Pancreas (tissue), 10 donors: ENCODE results near the gene BAK1. TPM values are rescaled to one million over a fixed set of nuclear protein-coding genes. Genes with fewer than 3 reads are reported as not detected.

Source experiments
- ATAC-seq, 4 donors: fragments of 200-7000 bp; cut with Tn5 transposase; one replicate each; pipeline versions ENCODE4 v1.8.0 to v1.9.1; 2020; ENCODE audit warnings: mild to moderate bottlenecking in 4 of 4, moderate library complexity in 4 of 4
- DNase-seq, 6 donors: peaks; one replicate each; pipeline ENCODE4 v3.0.0-alpha.2; 2020
- FAIRE-seq: peaks from 2 replicates; lab custom pipeline; 2012; peaks lifted over from hg19 to GRCh38; lab: Jason Lieb, UNC
- H3K27ac ChIP-seq, 4 donors: fragments of 200-600 bp; sonication (generic); 1 replicate in 3 of 4; 2 replicates in 1 of 4; pipeline versions ENCODE4 v1.5.0 to v1.8.0; 2020
- H3K27me3 ChIP-seq, 4 donors: fragments of 200-600 bp; one replicate each; pipeline ENCODE4 v1.8.0; 2021
- H3K36me3 ChIP-seq, 3 donors: fragments of 200-600 bp; sonication (generic) in 1 of 3; one replicate each; pipeline versions ENCODE4 v1.5.0 to v1.8.0; 2020 to 2021
- H3K4me1 ChIP-seq, 3 donors: fragments of 200-600 bp; one replicate each; pipeline ENCODE4 v1.8.0; 2021
- H3K4me3 ChIP-seq, 4 donors: fragments of 200-600 bp; sonication (generic) in 2 of 4; one replicate each; pipeline versions ENCODE4 v1.5.0 to v1.8.0; 2020 to 2021
- H3K9me3 ChIP-seq, 4 donors: fragments of 200-600 bp; one replicate each; pipeline ENCODE4 v1.8.0; 2021
- CTCF ChIP-seq, 4 donors: fragments of 200-600 bp; sonication (generic) in 3 of 4; IDR thresholded peaks; one replicate each; pipeline versions ENCODE4 v1.5.0 to v1.8.0; 2021; ENCODE audit warnings: antibody characterized with exemption in 4 of 4
- whole genome bisulfite sequencing, 2 donors: extraction: QIAGEN DNeasy Blood & Tissue Kit; methylation state at CpG; one replicate each; pipeline ENCODE4 v1.1.7; 2013; 5-methylcytosine and 5-hydroxymethylcytosine counted together
- intact Hi-C, 3 donors: fragments of 100-400 bp; cut with DNase I; formaldehyde crosslinking; loops; one replicate each; pipeline versions ENCODE4 v1.11.1 to v1.14.2; 2022
- polyA plus RNA-seq, 2 donors: library from polyadenylated mRNA; stranded (reverse); fragments of 200-250 nt; gene quantifications; one replicate each; pipeline ENCODE4 v1.2.3, GENCODE V29; 2013
- total RNA-seq, 6 donors: library from RNA; stranded (reverse); fragmentation: NEBNext Ultra II Directional in 4 of 6; extraction: Animal tissue kit (Norgen Biotek cat#: 25700) in 4 of 6; gene quantifications; one replicate each; pipeline versions ENCODE4 v1.2.1 to v1.2.4, GENCODE V29; 2021 to 2023
- donor health status: healthy with polysubstance abuse.
- donor health status: DM: no; HTN: no; CAD: no; lungs with moderate emphysema.
- donor health status: DM: no; HTN: no; CAD: no.
- donor health status: control.
- donor health status: control.
- donor health status: Bipolar disorder and iron deficiency.
- donor health status: DM: yes; HTN: yes; CAD: no.
- donor health status: DM: no; HTN: no; CAD: no.
- donor health status: DM: no; HTN: no; CAD: no.
- donor health status: DM: yes; HTN: yes; CAD: no.

BAK1 gene
- total and polyA plus RNA-seq, 8 donors, result 5.6 to 11.2 (median 7.3) TPM

GRCh38 chr6:33592280-33592594 lies 12.2 kb upstream of the BAK1 start:
- H3K9me3 ChIP-seq, result no peaks in the 10 kb centered on the region
- H3K27ac ChIP-seq, result no peak overlapping the region
- no peaks in the 10 kb centered on the region for H3K27me3 ChIP-seq
- H3K4me3 ChIP-seq, result no peak overlapping the region
- 90 to 93% methylated on average over 7 of the region's 7 CpGs for WGBS, 2 donors
- no peaks in the 10 kb centered on the region for H3K36me3 ChIP-seq
- DNase-seq (no peak), FAIRE-seq (no peak), ATAC-seq (no peak)
- no peak for TF ChIP-seq CTCF (IDR thresholded peaks at IDR 0.05)
- intact Hi-C loops, result loop anchor here in 1 of 3 donors (5.0 kb wide), 1 partner anchor 100 kb away; no protein-coding TSS in a partner anchor
- peaks cover 12 to 19% (median 14%) of the 10 kb centered on the region in 3 donors for H3K4me1 ChIP-seq

- Histone ChIP-seq H3K4me3 (no peak overlapping the region), H3K27ac (peak overlapping the region in 2 of 4 donors; percentile 91 to 92), H3K27me3 (no peaks in the 10 kb centered on the region), H3K9me3 (no peaks in the 10 kb centered on the region), H3K4me1 (peaks cover 12 to 19% (median 14%) of the 10 kb centered on the region in 3 donors), H3K36me3 (no peaks in the 10 kb centered on the region)
- ATAC-seq (no peak), FAIRE-seq (no peak), DNase-seq (no peak)
- intact Hi-C loops, result loop anchor here in 1 of 3 donors (5.0 kb wide), 1 partner anchor 101 kb away; no protein-coding TSS in a partner anchor
- 86 to 93% methylated on average over 9 of the region's 9 CpGs for WGBS, 2 donors
- no peak for TF ChIP-seq CTCF (IDR thresholded peaks at IDR 0.05)
Observed at GRCh38 chr6:33591424-33592032, 11.5 kb upstream of the BAK1 start.

- WGBS, 2 donors, result 66% methylated on average over 15 of the region's 15 CpGs
- Histone ChIP-seq H3K4me3 (no peak overlapping the region), H3K9me3 (no peaks in the 10 kb centered on the region), H3K36me3 (no peaks in the 10 kb centered on the region), H3K27me3 (no peaks in the 10 kb centered on the region), H3K27ac (peak overlapping the region; percentile 80 to 92 (median 91)), H3K4me1 (peaks cover 12 to 19% (median 14%) of the 10 kb centered on the region in 3 donors)
- ATAC-seq, result peak; percentile 5 to 14 (median 10)
- TF ChIP-seq CTCF (IDR thresholded peaks at IDR 0.05), result no peak
- DNase-seq, result no peak
- no peak for FAIRE-seq
- intact Hi-C loops, result loop anchor here in 1 of 3 donors (5.0 kb wide), 1 partner anchor 102 kb away; no protein-coding TSS in a partner anchor
Observed at GRCh38 chr6:33590531-33591198, 10.6 kb upstream of the BAK1 start.

- H3K4me1 ChIP-seq, result peaks cover 12 to 19% (median 14%) of the 10 kb centered on the region in 3 donors
- WGBS, 2 donors, result 12 to 14% methylated on average over 9 of the region's 9 CpGs
- FAIRE-seq, result no peak
Observed at GRCh38 chr6:33589731-33590530, 9.9 kb upstream of the BAK1 start.

More at GRCh38 chr6:33589731-33590530, 9.9 kb upstream of the BAK1 start:
- peak; percentile 51 to 65 (median 62) for TF ChIP-seq CTCF (IDR thresholded peaks at IDR 0.05)
- no peaks in the 10 kb centered on the region for H3K27me3 ChIP-seq
- peak overlapping the region; percentile 80 to 92 (median 91) for H3K27ac ChIP-seq
- ATAC-seq (peak; percentile 83 to 92 (median 88)), DNase-seq (peak; percentile 79 to 89 (median 85))
- H3K4me3 ChIP-seq, result no peak overlapping the region
- H3K36me3 ChIP-seq, result no peaks in the 10 kb centered on the region
- H3K9me3 ChIP-seq, result no peaks in the 10 kb centered on the region
- intact Hi-C loops, result loop anchor here in 2 of 3 donors (5.0 to 10.0 kb wide), 5 partner anchors 45 to 565 kb away; no protein-coding TSS in a partner anchor
